ENCODE measurements around the gene MARK1.

MARK1 gene

GRCh38 chr1:220527908-220528678 is at the start of gene MARK1:
Gene MARK1 (plus strand): TSS chr1:220528136. CDS start chr1:220528823, 687 bp downstream.
- no peak for DNase-seq (ENCODE audit: low spot score)

GRCh38 chr1:220483700-220484099 is 44.2 kb upstream of the MARK1 start:
- no peak for DNase-seq (ENCODE audit: low spot score)

GRCh38 chr1:220484135-220484534 is 43.8 kb upstream of the MARK1 start:
- no peak for DNase-seq (ENCODE audit: low spot score)

- DNase-seq (ENCODE audit: low spot score), result no peak
Observed at GRCh38 chr1:220485131-220485530, 42.8 kb upstream of the MARK1 start.

GRCh38 chr1:220485791-220486190 is 42.1 kb upstream of the MARK1 start:
- no peak for DNase-seq (ENCODE audit: low spot score)

GRCh38 chr1:220487297-220487820 is 40.6 kb upstream of the MARK1 start:
- no peak for DNase-seq (ENCODE audit: low spot score)

- DNase-seq (ENCODE audit: low spot score), result no peak
Observed at GRCh38 chr1:220491891-220492290, 36.0 kb upstream of the MARK1 start.

GRCh38 chr1:220497220-220497947 is 30.6 kb upstream of the MARK1 start:
- DNase-seq (ENCODE audit: low spot score), result no peak

- DNase-seq (ENCODE audit: low spot score), result no peak
Observed at GRCh38 chr1:220498188-220498587, 29.7 kb upstream of the MARK1 start.

- no peak for DNase-seq (ENCODE audit: low spot score)
Observed at GRCh38 chr1:220500372-220500771, 27.6 kb upstream of the MARK1 start.

GRCh38 chr1:220504329-220504728 is 23.6 kb upstream of the MARK1 start:
- no peak for DNase-seq (ENCODE audit: low spot score)

GRCh38 chr1:220507085-220507484 is 20.9 kb upstream of the MARK1 start:
- DNase-seq (ENCODE audit: low spot score), result no peak

- no peak for DNase-seq (ENCODE audit: low spot score)
Observed at GRCh38 chr1:220511179-220511578, 16.8 kb upstream of the MARK1 start.

- no peak for DNase-seq (ENCODE audit: low spot score)
Observed at GRCh38 chr1:220511785-220512184, 16.2 kb upstream of the MARK1 start.

- DNase-seq (ENCODE audit: low spot score), result no peak
Observed at GRCh38 chr1:220513834-220514233, 14.1 kb upstream of the MARK1 start.

- no peak for DNase-seq (ENCODE audit: low spot score)
Observed at GRCh38 chr1:220514256-220514655, 13.7 kb upstream of the MARK1 start.

- DNase-seq (ENCODE audit: low spot score), result no peak
Observed at GRCh38 chr1:220516014-220516721, 11.8 kb upstream of the MARK1 start.

- DNase-seq (ENCODE audit: low spot score), result no peak
Observed at GRCh38 chr1:220516722-220517042, 11.3 kb upstream of the MARK1 start.

GRCh38 chr1:220521778-220522177 is 6.2 kb upstream of the MARK1 start:
- DNase-seq (ENCODE audit: low spot score), result no peak

GRCh38 chr1:220526294-220526693 is 1.6 kb upstream of the MARK1 start:
- DNase-seq (ENCODE audit: low spot score), result no peak

GRCh38 chr1:220527279-220527907 is 543 bp upstream of the MARK1 start:
- no peak for DNase-seq (ENCODE audit: low spot score)
